HG03066 (cell line): ENCODE measurements around the gene DIP2C.
"Not testable (repeated sequence)": the region's sequence is repeated elsewhere in the genome, so short reads cannot be mapped to it uniquely, and the experiment has no call there.

Source experiments
- ATAC-seq: cut with Tn5 transposase; IDR thresholded peaks from one replicate; pipeline ENCODE4 v1.9.1; 2021; ENCODE audit warnings: low read depth; ENCODE audit not compliant: unreplicated experiment

Gene DIP2C

GRCh38 chr10:586716-587115, 102.8 kb downstream of the DIP2C start:
- ATAC-seq: no peak

GRCh38 chr10:586151-586550, 103.3 kb downstream of the DIP2C start:
- no peak for ATAC-seq

GRCh38 chr10:585502-585901, 104.0 kb downstream of the DIP2C start:
- no peak for ATAC-seq

GRCh38 chr10:584497-585290, 104.8 kb downstream of the DIP2C start:
- ATAC-seq: not testable (repeated sequence)

GRCh38 chr10:583433-583832, 106.0 kb downstream of the DIP2C start:
- ATAC-seq: no peak

- ATAC-seq: no peak
Measured at GRCh38 chr10:581776-582330, 107.6 kb downstream of the DIP2C start.

- ATAC-seq: no peak
Measured at GRCh38 chr10:580778-581177, 108.7 kb downstream of the DIP2C start.

GRCh38 chr10:576130-576465, 113.4 kb downstream of the DIP2C start:
- no peak for ATAC-seq

GRCh38 chr10:575402-576129, 113.9 kb downstream of the DIP2C start:
- ATAC-seq: no peak

GRCh38 chr10:572696-573095, 116.8 kb downstream of the DIP2C start:
- no peak for ATAC-seq

GRCh38 chr10:571688-572451, 117.6 kb downstream of the DIP2C start:
- no peak for ATAC-seq

GRCh38 chr10:571166-571565, 118.3 kb downstream of the DIP2C start:
- no peak for ATAC-seq

- no peak for ATAC-seq
Measured at GRCh38 chr10:570628-571163, 118.8 kb downstream of the DIP2C start.

GRCh38 chr10:569961-570627, 119.4 kb downstream of the DIP2C start:
- no peak for ATAC-seq

GRCh38 chr10:568848-569247, 120.6 kb downstream of the DIP2C start:
- no peak for ATAC-seq

GRCh38 chr10:567869-568268, 121.6 kb downstream of the DIP2C start:
- ATAC-seq: no peak

GRCh38 chr10:566241-566885, 123.1 kb downstream of the DIP2C start:
- ATAC-seq: no peak

- ATAC-seq: no peak
Measured at GRCh38 chr10:565676-566075, 123.8 kb downstream of the DIP2C start.

- ATAC-seq: no peak
Measured at GRCh38 chr10:565146-565545, 124.3 kb downstream of the DIP2C start.

- no peak for ATAC-seq
Measured at GRCh38 chr10:563827-564226, 125.6 kb downstream of the DIP2C start.
